Motor neuron (in vitro differentiated cells): ENCODE results near the gene SPATA31C2. TPM values are rescaled to one million over a fixed set of nuclear protein-coding genes. Genes with fewer than 3 reads are reported as not detected.
"Not testable (repeated sequence)": the region's sequence is repeated elsewhere in the genome, so short reads cannot be mapped to it uniquely, and the experiment has no call there.

Source experiments
- ATAC-seq, 8 experiments: fragments of 200-7000 bp; cut with Tn5 transposase; replicated peaks in 6 of 8; 2 replicates each; pipeline ENCODE4 v1.8.0; 2021; ENCODE audit warnings: mild to moderate bottlenecking in 8 of 8, moderate library complexity in 8 of 8
- H3K27ac ChIP-seq, 2 donors: fragments of 250-450 bp; sonication (Bioruptor Pico); 2 replicates each; pipeline ENCODE4 v1.9.0; 2021; ENCODE audit warnings: antibody characterized with exemption in 2 of 2, mild to moderate bottlenecking in 2 of 2, moderate library complexity in 1 of 2
- H3K4me1 ChIP-seq, 2 donors: fragments of 250-450 bp; sonication (Bioruptor Pico); replicated peaks in 1 of 2; 2 replicates each; pipeline ENCODE4 v1.6.1; 2021; ENCODE audit warnings: antibody characterized with exemption in 2 of 2, mild to moderate bottlenecking in 2 of 2, moderate library complexity in 1 of 2
- H3K4me3 ChIP-seq, 5 donors: fragments of 250-450 bp; sonication (Bioruptor Pico); 2 replicates each; pipeline ENCODE4 v1.9.0; 2021; ENCODE audit warnings: antibody characterized with exemption in 5 of 5, mild to moderate bottlenecking in 5 of 5, moderate library complexity in 4 of 5
- WGBS, 10 experiments: fragments of 450-650 bp; shearing (Covaris generic); methylation state at CpG; one replicate each; pipeline ENCODE4 v1.0.0; 2022; 5-methylcytosine and 5-hydroxymethylcytosine counted together
- in situ Hi-C, 9 experiments: fragments of 400-800 bp; cut with MboI; loops; one replicate each; pipeline ENCODE4 v1.15.0; 2021; ENCODE audit warnings: low sequenced_read_pairs in 9 of 9, low pct_unique_long_range_greater_than_20kb in 2 of 9; ENCODE audit not compliant: unreplicated experiment in 9 of 9
- total RNA-seq, 8 experiments: library from RNA; unstranded; fragments of 300-600 nt; gene quantifications; 2 replicates each; pipeline versions ENCODE4 v1.2.3 to v1.2.4, GENCODE V29; 2022

SPATA31C2 gene
- total RNA-seq, 8 experiments from 2014 or later = 0.05 to 0.33 (median 0.22) TPM; not detected in 1

DNA sequence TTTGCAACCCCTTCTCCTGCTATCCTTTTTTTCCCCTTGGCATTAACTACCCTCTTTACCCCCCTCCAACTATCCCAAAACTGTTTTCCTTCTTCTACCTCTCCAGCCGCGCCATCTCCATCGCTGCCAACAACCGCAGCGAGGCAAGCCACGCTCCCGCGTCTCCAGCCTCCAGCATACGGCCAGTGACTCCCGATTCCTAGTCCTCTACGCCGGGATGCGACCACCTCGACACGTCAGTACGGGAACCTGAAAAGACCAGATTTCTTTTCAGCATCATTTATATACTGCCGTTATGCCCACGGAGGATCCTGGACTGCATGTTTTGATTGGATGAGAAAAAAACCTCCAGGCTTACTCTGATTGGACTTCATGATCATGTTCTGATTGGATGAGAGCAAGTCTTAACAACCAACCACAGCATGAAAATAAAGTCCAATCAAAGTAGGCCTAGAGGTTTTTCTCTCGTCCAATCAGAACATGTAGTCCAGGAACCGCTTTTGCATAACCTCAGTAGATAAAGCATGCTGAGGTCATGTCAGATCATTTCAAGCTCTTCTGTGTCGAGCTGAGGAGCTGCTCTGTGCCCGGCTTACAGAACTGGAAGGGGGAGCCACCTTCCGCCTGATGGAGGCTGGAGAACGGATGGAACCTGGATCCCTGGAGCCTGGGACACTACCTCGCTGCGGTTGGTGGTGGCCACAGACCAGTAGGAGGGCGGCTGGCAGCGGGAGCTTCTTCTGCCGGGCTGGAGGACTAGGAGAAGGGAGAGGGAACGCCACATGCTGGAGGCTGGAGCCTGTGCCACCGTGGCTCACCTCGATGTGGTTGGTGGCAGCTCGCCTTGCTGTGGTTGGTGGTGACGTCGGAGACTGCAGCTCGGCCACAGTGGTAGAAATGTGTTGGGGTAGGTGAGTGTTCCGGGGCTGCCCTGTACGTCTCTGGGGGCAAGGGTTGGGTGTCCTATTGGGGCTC, 24.8 kb downstream of the SPATA31C2 start:
- WGBS, 10 experiments = 74 to 95% (median 85%) methylated on average over 1 to 19 of the region's 38 CpGs; no CpG with 5 or more reads in 5 of the 10 experiments
- H3K4me1 ChIP-seq, ATAC-seq, H3K27ac ChIP-seq, in situ Hi-C loops, H3K4me3 ChIP-seq: not testable (repeated sequence)

DNA sequence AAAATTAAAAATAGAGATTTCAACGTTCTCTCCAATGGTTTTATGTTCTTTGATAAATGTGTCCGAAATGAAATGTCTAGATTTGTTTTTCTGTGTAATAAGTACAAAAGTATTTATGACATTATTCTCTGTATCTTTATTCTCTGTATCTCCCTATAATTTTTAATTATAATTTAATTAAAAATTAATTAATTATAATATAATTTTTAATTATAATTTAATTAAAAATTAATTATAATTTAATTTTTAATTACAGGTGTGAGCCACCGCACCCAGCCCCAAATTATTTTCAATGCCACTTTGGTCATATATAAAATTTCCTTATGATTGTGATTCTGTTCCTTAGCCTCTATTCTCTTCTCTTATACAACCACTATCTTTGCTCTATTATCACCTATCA, 28.2 kb downstream of the SPATA31C2 start:
- ATAC-seq = no peak
- no peaks in the 10 kb centered on the region for H3K4me1 ChIP-seq
- WGBS, 10 experiments = 38 to 100% (median 83%) methylated on average over 1 to 3 of the region's 3 CpGs
- H3K4me3 ChIP-seq = no peak overlapping the region
- in situ Hi-C loops = no loop called here
- no peak overlapping the region for H3K27ac ChIP-seq

DNA sequence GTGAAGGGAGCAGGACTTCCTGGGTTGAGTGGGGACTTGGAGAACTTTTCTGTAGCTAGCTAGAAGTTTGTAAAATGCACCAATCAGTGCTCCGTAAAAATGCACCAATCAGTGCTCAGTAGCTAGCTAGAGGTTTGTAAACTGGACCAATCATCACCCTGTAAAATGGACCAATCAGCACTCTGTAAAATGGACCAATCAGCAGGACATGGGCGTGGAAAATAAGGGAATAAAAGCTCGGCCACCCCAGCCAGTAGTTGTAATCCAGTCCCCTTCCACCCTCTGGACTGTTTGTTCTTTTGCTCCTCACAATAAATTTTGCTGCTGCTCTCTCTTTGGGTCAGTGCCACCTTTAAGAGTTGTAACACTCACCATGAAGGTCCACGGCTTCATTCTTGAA, 29.5 kb downstream of the SPATA31C2 start:
- WGBS, 10 experiments = 8 to 100% (median 81%) methylated on average over 1 to 4 of the region's 4 CpGs
- Histone ChIP-seq H3K27ac (no peak overlapping the region), H3K4me1 (no peaks in the 10 kb centered on the region), H3K4me3 (no peak overlapping the region)
- in situ Hi-C loops = no loop called here
- ATAC-seq = no peak

DNA sequence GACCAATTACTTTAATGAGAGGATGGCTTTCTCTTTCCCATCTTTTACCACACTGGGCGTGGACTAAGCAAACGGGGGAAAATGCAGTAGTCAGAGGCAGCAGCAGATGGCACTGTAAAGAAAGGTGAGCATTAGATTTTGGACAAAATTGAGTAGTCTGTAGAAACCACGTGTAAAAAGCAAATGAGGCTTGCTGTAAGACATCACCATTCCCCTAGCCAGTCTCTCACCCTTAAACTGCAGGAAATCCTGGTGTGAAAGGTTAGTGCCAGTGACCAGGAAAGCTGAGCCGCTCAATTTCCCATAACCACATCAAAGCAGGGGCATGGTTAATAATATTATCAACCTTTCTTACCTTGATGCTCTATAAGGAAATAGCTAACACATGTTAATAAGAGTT, 31.8 kb downstream of the SPATA31C2 start:
- Histone ChIP-seq H3K27ac (no peak overlapping the region), H3K4me1 (no peaks in the 10 kb centered on the region), H3K4me3 (no peak overlapping the region)
- ATAC-seq = peak in 4 of 8 experiments; percentile 52 to 90 (median 84)
- WGBS, 10 experiments = 0 to 64% (median 46%) methylated on average over 1 to 4 of the region's 4 CpGs; no CpG with 5 or more reads in 3 of the 10 experiments
- in situ Hi-C loops = no loop called here

DNA sequence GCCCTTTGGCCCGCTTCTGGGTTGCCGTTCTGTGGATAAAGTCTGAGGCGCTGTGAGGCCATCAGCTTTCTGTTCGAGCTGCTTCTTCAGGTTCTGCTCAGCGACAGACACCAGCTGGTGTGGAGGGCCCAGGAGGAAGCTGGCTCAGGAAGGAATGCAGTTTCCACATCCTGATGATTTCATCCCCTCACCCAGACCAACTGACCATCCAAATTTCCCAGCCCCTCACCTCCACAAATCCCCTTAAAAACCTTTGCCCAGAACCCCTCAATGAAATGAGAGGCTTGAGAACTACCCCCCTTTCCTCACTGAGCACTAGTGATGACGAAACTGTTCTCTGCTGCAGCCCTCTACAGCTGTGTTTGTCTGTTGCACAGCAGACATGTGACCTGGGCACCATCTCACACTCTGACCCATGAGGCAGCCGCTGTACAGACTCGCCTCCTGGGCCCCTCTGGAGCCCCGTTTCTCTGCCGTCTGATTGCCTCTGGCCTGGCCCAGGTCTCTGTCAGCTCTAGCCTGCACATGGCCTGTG, 45.4 kb downstream of the SPATA31C2 start:
- no peak overlapping the region for H3K4me3 ChIP-seq
- H3K4me1 ChIP-seq = peaks cover 8 to 9% of the 10 kb centered on the region in 2 donors
- peak in 7 of 8 experiments; percentile 32 to 89 (median 77) for ATAC-seq
- in situ Hi-C loops = loop anchor here in 1 of 9 experiments (25.0 kb wide), 1 partner anchor 294 kb away; the partner anchor contains the start of gene SPIN1
- peak overlapping the region in 1 of 2 donors; percentile 55 for H3K27ac ChIP-seq
- 19 to 100% (median 80%) methylated on average over 1 to 4 of the region's 10 CpGs; no CpG with 5 or more reads in 4 of the 10 experiments for WGBS, 10 experiments

DNA sequence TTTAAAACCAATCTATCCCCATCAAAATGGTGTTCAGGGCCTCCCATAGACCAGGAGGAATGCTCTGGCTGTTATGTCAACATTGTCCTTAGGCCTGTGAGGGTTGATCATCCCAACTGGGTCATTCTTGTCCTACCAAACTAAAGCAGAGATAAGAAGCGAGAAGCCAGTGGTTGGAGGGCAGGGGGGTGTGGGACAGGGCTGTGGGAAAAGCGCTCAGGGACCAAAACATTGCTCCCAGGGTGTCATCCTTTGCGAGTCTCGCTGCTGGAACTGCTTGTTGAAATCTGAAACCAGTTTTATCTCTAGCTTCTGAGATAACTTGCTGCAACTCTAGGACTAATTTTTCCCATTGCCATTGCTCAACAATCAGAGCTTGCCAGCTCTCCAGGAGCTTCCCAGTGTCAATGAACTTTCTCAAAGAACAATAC, 48.1 kb downstream of the SPATA31C2 start:
- H3K4me3 ChIP-seq = no peak overlapping the region
- no peak for ATAC-seq
- no peak overlapping the region for H3K27ac ChIP-seq
- peaks cover 8 to 9% of the 10 kb centered on the region in 2 donors for H3K4me1 ChIP-seq
- in situ Hi-C loops = loop anchor here in 1 of 9 experiments (25.0 kb wide), 1 partner anchor 297 kb away; the partner anchor contains the start of gene SPIN1
- WGBS, 10 experiments = 81 to 100% (median 97%) methylated on average over 1 to 3 of the region's 4 CpGs; no CpG with 5 or more reads in 6 of the 10 experiments

DNA sequence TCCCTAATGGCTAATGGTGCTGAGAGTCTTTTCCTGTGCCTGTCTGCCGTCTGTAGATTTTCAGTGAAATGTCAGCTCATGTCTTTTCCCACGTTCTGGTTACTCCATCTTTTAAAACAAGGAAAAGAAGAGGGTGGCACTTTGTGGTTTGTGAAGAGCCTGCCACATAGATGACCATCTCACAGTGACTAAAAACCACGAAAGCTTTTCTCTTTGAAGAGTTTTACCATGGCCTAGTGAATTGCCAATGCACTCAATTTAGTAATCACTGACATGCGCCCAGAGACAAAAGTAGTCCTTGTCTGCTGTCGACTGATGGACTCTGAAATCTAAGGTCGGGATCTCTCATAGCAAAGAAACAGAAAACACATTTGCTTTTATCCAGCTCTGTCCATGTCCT, 50.4 kb downstream of the SPATA31C2 start:
- 20 to 100% (median 79%) methylated on average over 1 to 6 of the region's 6 CpGs; no CpG with 5 or more reads in 1 of the 10 experiments for WGBS, 10 experiments
- Histone ChIP-seq H3K4me3 (no peak overlapping the region), H3K4me1 (peaks cover 2 to 8% of the 10 kb centered on the region in 2 donors), H3K27ac (no peak overlapping the region)
- no peak for ATAC-seq
- in situ Hi-C loops = loop anchor here in 1 of 9 experiments (25.0 kb wide), 1 partner anchor 299 kb away; the partner anchor contains the start of gene SPIN1

DNA sequence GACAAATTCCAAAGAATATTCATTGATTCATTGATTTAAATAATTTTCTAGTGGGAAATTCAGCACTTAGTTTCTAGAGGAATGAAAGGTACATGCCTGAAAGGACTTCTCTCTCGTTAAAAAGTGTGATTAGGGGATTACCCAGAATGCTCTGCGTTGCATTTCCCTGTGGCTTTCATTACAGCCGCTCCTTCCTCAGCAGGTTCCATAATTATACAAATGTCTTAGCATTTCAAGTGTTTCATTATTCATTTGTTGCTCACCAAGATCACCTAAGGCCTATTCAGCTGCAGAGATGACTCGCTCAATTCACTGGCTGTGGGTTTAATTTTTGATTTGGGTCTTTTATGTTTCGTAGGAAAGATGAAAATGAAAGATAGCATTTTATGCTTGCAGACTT, 52.8 kb downstream of the SPATA31C2 start:
- in situ Hi-C loops = loop anchor here in 1 of 9 experiments (25.0 kb wide), 1 partner anchor 302 kb away; the partner anchor contains the start of gene SPIN1
- Histone ChIP-seq H3K4me1 (no peaks in the 10 kb centered on the region), H3K4me3 (no peak overlapping the region), H3K27ac (no peak overlapping the region)
- ATAC-seq = peak in 2 of 8 experiments; percentile 18 to 30
- 17 to 100% (median 83%) methylated on average over 1 to 5 of the region's 5 CpGs for WGBS, 10 experiments

DNA sequence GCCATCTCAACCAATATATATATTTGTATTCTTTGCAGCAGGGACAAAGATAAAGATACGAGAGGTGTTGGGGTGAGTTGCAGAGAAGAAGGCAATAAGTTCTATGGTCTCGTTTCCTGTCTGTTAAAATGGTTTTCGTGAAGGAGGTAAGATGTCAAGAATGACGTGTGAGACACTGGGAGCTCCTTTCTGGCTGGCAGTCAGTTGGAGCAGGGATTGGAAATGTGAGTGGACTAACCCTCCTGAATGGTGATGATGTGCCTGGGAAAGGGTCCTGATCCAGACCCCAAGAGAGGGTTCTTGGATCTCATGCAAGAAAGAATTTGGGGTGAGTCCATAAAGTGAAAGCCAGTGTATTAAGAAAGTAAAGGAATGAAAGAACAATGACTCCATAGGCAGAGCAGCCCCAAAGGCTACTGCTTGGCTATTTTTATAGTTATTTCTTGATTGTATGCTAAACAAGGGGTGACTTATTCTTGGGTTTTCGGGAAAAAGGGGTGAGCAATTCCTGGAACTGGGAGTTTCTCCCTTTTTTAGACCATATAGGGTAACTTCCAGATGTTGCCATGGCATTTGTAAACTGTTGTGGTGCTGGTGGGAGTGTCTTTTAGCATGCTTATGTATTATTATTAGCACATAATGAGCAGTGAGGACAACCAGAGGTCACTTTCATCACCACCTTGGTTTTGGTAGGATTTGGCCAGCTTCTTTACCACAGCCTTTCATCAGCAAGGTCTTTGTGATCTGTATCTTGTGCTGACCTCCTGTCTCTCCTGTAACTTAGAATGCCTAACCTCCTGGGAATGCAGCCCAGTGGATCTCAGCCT, 53.7 kb downstream of the SPATA31C2 start:
- 26 to 100% (median 72%) methylated on average over 1 to 5 of the region's 5 CpGs for WGBS, 10 experiments
- in situ Hi-C loops = loop anchor here in 1 of 9 experiments (25.0 kb wide), 1 partner anchor 303 kb away; the partner anchor contains the start of gene SPIN1
- peak in 3 of 8 experiments; percentile 81 to 85 (median 83) for ATAC-seq

More for the DNA sequence above, 53.7 kb downstream of the SPATA31C2 start:
- H3K4me3 ChIP-seq = no peak overlapping the region
- H3K4me1 ChIP-seq = no peaks in the 10 kb centered on the region
- no peak overlapping the region for H3K27ac ChIP-seq

Other genes starting within 250 kb of the SPATA31C2 start
- gene SPATA31C1, start 220.5 kb downstream of the SPATA31C2 start, total RNA-seq = under 1 TPM in 6 of 8 experiments, not detected in 2; 0.05 to 0.57 (median 0.12) TPM
- gene CDK20, start 163.9 kb downstream of the SPATA31C2 start, total RNA-seq = 10 to 100 TPM; 12.1 to 41.0 (median 25.3) TPM
- gene SPIN1, start 250.0 kb upstream of the SPATA31C2 start, total RNA-seq = 100 to 1,000 TPM in 1 of 8 experiments, 10 to 100 TPM in 7; 42.0 to 114 (median 64.2) TPM